Panc1 (cell line): ENCODE results near the gene LDLRAD4. TPM values are rescaled to one million over a fixed set of nuclear protein-coding genes. Genes with fewer than 3 reads are reported as not detected.

Experiments
- ATAC-seq: fragments of 200-7000 bp; cut with Tn5 transposase; 2 replicates; pipeline ENCODE4 v1.9.1; 2020; ENCODE audit warnings: mild to moderate bottlenecking, moderate library complexity
- BruUV-seq: library from RNA; stranded (reverse); fragments of 400-500 nt; replicated peaks from 2 replicates; lab custom pipeline; 2021; lab: Mats Ljungman, UMichigan
- CTCF ChIA-PET: fragments of 300-600 bp; sonication (Branson Sonifier 250); formaldehyde crosslinking; loops from one replicate; lab custom pipeline; 2022; ENCODE audit warnings: antibody characterized with exemption; lab: Charles Lee
- POLR2A ChIA-PET: fragments of 300-600 bp; sonication (Branson Sonifier 250); formaldehyde crosslinking; loops from one replicate; lab custom pipeline; 2022; ENCODE audit warnings: antibody characterized with exemption; lab: Charles Lee
- DNase-seq: peaks from one replicate; pipeline ENCODE4 v3.0.0-alpha.2; 2010; ENCODE audit warnings: low read depth, low spot score
- H3K27ac ChIP-seq: 2 replicates; pipeline ENCODE4 v1.5.1; 2011; ENCODE audit warnings: mild to moderate bottlenecking, low read length, inconsistent platforms
- H3K27me3 ChIP-seq: fragments of 200-500 bp; sonication (Bioruptor generic); 2 replicates; pipeline ENCODE4 v1.6.0; 2014; ENCODE audit warnings: low read length, inconsistent platforms; ENCODE audit not compliant: control insufficient read depth, insufficient read depth
- H3K36me3 ChIP-seq: fragments of 200-500 bp; sonication (Bioruptor generic); 2 replicates; pipeline ENCODE4 v1.5.1; 2014; ENCODE audit warnings: inconsistent platforms, mild to moderate bottlenecking, low read length, moderate library complexity; ENCODE audit not compliant: control insufficient read depth, insufficient read depth
- H3K4me1 ChIP-seq: 2 replicates; pipeline ENCODE4 v1.5.1; 2011; ENCODE audit warnings: inconsistent platforms, mild to moderate bottlenecking, low read length, moderate library complexity; ENCODE audit not compliant: control insufficient read depth, insufficient read depth
- H3K4me3 ChIP-seq, 2 experiments: 2 replicates each; pipeline ENCODE4 v1.5.1; 2011 to 2012; ENCODE audit warnings: low read depth in 2 of 2, low read length in 2 of 2, mild to moderate bottlenecking in 2 of 2, inconsistent platforms in 1 of 2, moderate library complexity in 1 of 2
- H3K9me3 ChIP-seq: fragments of 200-500 bp; sonication (Bioruptor generic); 2 replicates; pipeline ENCODE4 v1.5.1; 2014; ENCODE audit warnings: low read depth, mild to moderate bottlenecking, inconsistent platforms, low read length, moderate library complexity; ENCODE audit not compliant: control insufficient read depth, insufficient read depth
- CTCF ChIP-seq: fragments of 450-650 bp; IDR thresholded peaks from 2 replicates; pipeline ENCODE4 v1.5.1; 2017; ENCODE audit warnings: mild to moderate bottlenecking
- POLR2AphosphoS5 ChIP-seq: IDR thresholded peaks from 2 replicates; pipeline ENCODE4 v1.6.1; 2012; ENCODE audit warnings: mild to moderate bottlenecking, low read depth, low read length, moderate library complexity
- REST ChIP-seq, 2 experiments: IDR thresholded peaks; 2 replicates each; pipeline ENCODE4 v1.6.1; 2011 to 2012; ENCODE audit warnings: low read depth in 2 of 2, control low read depth in 1 of 2, low read length in 1 of 2, mild to moderate bottlenecking in 1 of 2, moderate library complexity in 1 of 2; ENCODE audit not compliant: insufficient read depth in 1 of 2
- SIN3A ChIP-seq: IDR thresholded peaks from 2 replicates; pipeline ENCODE4 v1.6.1; 2012; ENCODE audit warnings: low read depth, mild to moderate bottlenecking, low read length, moderate library complexity, borderline replicate concordance; ENCODE audit not compliant: insufficient read depth
- TCF7L2 ChIP-seq: IDR thresholded peaks from 2 replicates; pipeline ENCODE4 v1.6.1; 2011; ENCODE audit warnings: mild to moderate bottlenecking, low read depth, low read length, inconsistent platforms
- in situ Hi-C: cut with HindIII; loops from 2 replicates; pipeline ENCODE4 v1.10.0; 2016; ENCODE audit warnings: low sequenced_read_pairs, low pct_unique_long_range_greater_than_20kb
- intact Hi-C: fragments of 100-400 bp; cut with micrococcal nuclease; formaldehyde crosslinking; loops from one replicate; pipeline ENCODE4 v1.10.0; 2022; ENCODE audit not compliant: unreplicated experiment
- total RNA-seq: library from RNA; stranded (reverse); gene quantifications from one replicate; pipeline ENCODE4 v1.2.1, GENCODE V29; 2021; ENCODE audit not compliant: unreplicated experiment

LDLRAD4 gene
- total RNA-seq, 1 experiment from 2014 or later, result 0.28 TPM

GRCh38 chr18:13589316-13589715 is 370.8 kb downstream of the LDLRAD4 start:
- ATAC-seq, result no peak
- TF ChIP-seq POLR2AphosphoS5 (no peak), CTCF (no peak), TCF7L2 (no peak), REST (IDR thresholded peaks at IDR 0.05; ENCODE audit: insufficient read depth in 1 of 2, low read depth in 2 of 2, low read length in 1 of 2) (no peak), SIN3A (no peak)
- peaks cover 2% of the 10 kb centered on the region; the same call in 1 of the 2 replicates for H3K27me3 ChIP-seq
- no peak overlapping the region for H3K4me3 ChIP-seq
- no peaks in the 10 kb centered on the region for H3K4me1 ChIP-seq
- BruUV-seq, result no TSS peak
- ChIA-PET POLR2A (no interaction called here), CTCF (no interaction called here)
- in situ Hi-C loops (no loop called here), intact Hi-C loops (no loop called here)
- no peak for DNase-seq
- no peaks in the 10 kb centered on the region for H3K36me3 ChIP-seq
- H3K27ac ChIP-seq, result no peak overlapping the region
- no peaks in the 10 kb centered on the region for H3K9me3 ChIP-seq

GRCh38 chr18:13589943-13590342 is 371.4 kb downstream of the LDLRAD4 start:
- POLR2A ChIA-PET, result no interaction called here
- Histone ChIP-seq H3K9me3 (no peaks in the 10 kb centered on the region), H3K4me1 (no peaks in the 10 kb centered on the region), H3K4me3 (no peak overlapping the region), H3K36me3 (no peaks in the 10 kb centered on the region), H3K27me3 (peaks cover 2% of the 10 kb centered on the region; the same call in 1 of the 2 replicates), H3K27ac (no peak overlapping the region)
- DNase-seq (no peak), ATAC-seq (no peak)
- in situ Hi-C loops (no loop called here), intact Hi-C loops (no loop called here)
- CTCF ChIA-PET, result no interaction called here
- BruUV-seq, result no TSS peak
- TF ChIP-seq POLR2AphosphoS5 (no peak), SIN3A (no peak), CTCF (no peak), TCF7L2 (no peak), REST (IDR thresholded peaks at IDR 0.05; ENCODE audit: insufficient read depth in 1 of 2, low read depth in 2 of 2, low read length in 1 of 2) (no peak)
